Adipocyte (in vitro differentiated cells): ENCODE results near the gene CYTH1.
A peak's percentile ranks its signal among the peaks of the same experiment; 100 is the strongest.

Source experiments
- DNase-seq: peaks from one replicate; pipeline ENCODE4 v3.0.0-alpha.2; 2015; ENCODE audit warnings: low read depth
- H3K27me3 ChIP-seq: replicated peaks from 2 replicates; pipeline ENCODE4 v1.7.0; 2013; ENCODE audit warnings: mild to moderate bottlenecking, low read length, moderate library complexity; ENCODE audit not compliant: control insufficient read depth, insufficient read depth
- H3K36me3 ChIP-seq: 2 replicates; pipeline ENCODE4 v1.7.0; 2013; ENCODE audit warnings: low read length, mild to moderate bottlenecking, moderate library complexity; ENCODE audit not compliant: control insufficient read depth, insufficient read depth, severe bottlenecking
- H3K4me1 ChIP-seq: 2 replicates; pipeline ENCODE4 v1.7.0; 2013; ENCODE audit warnings: mild to moderate bottlenecking, low read length, moderate library complexity; ENCODE audit not compliant: control insufficient read depth, insufficient read depth
- H3K4me3 ChIP-seq: 2 replicates; pipeline ENCODE4 v1.7.0; 2013; ENCODE audit warnings: mild to moderate bottlenecking, low read length, moderate library complexity
- H3K9ac ChIP-seq: 2 replicates; pipeline ENCODE4 v1.7.0; 2013; ENCODE audit warnings: mild to moderate bottlenecking, low read length, moderate library complexity
- H3K9me3 ChIP-seq: 2 replicates; pipeline ENCODE4 v1.7.0; 2013; ENCODE audit warnings: mild to moderate bottlenecking, low read length, moderate library complexity; ENCODE audit not compliant: control insufficient read depth

CYTH1 gene

DNA sequence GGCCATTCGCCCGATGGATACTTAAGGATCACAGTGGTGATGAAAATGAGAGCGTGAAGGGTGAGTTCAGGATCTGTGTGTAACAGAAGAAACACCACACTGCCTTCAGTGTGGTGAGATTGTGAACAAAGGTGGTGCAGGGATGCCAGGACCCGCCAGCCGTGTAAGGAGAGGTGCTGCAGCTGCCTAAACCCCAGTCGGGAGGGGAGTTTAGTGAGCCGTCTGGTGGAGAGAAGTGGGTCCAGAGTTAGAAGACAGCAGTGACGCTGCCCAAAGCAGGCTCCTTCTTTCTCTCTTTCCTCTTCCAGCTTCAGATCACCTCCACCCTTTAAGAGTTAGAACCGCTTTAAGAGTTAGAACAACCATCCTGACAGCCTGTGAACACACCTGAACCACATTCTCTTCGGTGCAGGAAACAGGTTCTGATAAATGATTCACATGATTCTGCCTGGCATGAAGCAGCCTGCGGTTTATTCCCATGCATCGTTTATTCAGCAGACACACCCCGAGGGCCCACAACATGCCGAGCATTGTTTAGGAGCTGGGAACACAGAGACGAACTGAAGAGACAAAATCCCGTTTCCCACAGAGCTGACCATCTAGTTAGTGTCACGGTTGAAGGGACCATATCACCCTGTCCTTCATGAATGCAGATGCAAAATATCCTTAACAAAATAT lies 120.8 kb downstream of the CYTH1 start:
- H3K4me3 ChIP-seq = no peak overlapping the region
- peak; percentile 78 for DNase-seq
- H3K9me3 ChIP-seq = no peaks in the 10 kb centered on the region
- H3K9ac ChIP-seq = no peak overlapping the region
- H3K4me1 ChIP-seq = peaks cover 3% of the 10 kb centered on the region
- H3K36me3 ChIP-seq = no peaks in the 10 kb centered on the region
- peaks cover 13% of the 10 kb centered on the region for H3K27me3 ChIP-seq

- Histone ChIP-seq H3K4me1 (no peaks in the 10 kb centered on the region), H3K27me3 (peaks cover 18% of the 10 kb centered on the region), H3K4me3 (no peak overlapping the region), H3K36me3 (no peaks in the 10 kb centered on the region), H3K9ac (no peak overlapping the region), H3K9me3 (no peaks in the 10 kb centered on the region)
- no peak for DNase-seq
Measured at GRCh38 chr17:78659546-78659945, 122.5 kb downstream of the CYTH1 start.

DNA sequence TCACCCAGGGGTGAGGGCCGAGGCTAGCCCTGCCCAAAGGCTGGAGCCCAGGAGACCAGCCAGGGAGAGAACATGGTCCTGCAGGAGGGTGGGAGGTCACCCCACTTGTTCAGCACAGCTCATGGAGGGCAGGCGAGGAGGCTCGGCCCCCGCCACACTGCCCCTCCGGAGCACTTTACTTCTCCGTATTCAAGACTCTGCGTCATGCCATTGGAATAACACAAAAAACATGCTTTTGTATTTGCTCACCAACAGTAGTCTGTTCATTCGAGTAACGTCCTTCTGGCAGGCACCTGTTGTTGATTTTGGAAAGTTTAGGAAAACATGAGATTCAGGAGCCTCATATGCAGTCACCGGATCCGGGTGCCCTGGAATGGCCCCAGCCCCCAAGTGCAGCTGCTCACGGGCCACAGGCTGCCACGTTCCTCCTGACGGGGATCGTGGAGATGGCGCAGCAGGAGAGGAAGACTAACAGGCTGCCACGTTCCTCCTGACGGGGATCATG lies 123.7 kb downstream of the CYTH1 start:
- Histone ChIP-seq H3K4me3 (no peak overlapping the region), H3K9me3 (no peaks in the 10 kb centered on the region), H3K27me3 (peaks cover 18% of the 10 kb centered on the region), H3K4me1 (peaks cover 10% of the 10 kb centered on the region), H3K36me3 (no peaks in the 10 kb centered on the region), H3K9ac (no peak overlapping the region)
- peak; percentile 77 for DNase-seq

GRCh38 chr17:78655251-78655940 lies 126.7 kb downstream of the CYTH1 start:
- no peak overlapping the region for H3K9ac ChIP-seq
- H3K4me3 ChIP-seq = no peak overlapping the region
- no peak for DNase-seq
- H3K4me1 ChIP-seq = peaks cover 15% of the 10 kb centered on the region
- no peaks in the 10 kb centered on the region for H3K36me3 ChIP-seq
- H3K27me3 ChIP-seq = peaks cover 18% of the 10 kb centered on the region
- no peaks in the 10 kb centered on the region for H3K9me3 ChIP-seq

DNA sequence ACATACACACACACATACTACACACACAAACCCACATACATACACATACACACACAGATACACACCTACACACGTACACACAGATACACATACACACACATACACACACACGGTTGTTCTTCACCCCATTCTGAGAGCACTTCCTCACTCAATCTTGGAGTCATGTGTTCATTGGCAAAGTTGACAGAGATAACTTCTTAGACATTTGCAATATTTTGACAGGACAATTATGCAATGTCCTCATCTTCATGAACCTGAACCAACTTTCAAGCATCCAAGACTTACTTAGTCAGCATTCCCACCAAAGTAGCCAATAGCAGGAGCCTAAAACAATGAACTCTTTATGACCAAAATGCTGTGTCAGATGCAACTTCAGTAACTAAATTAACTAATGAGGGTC lies 127.7 kb downstream of the CYTH1 start:
- H3K9me3 ChIP-seq = no peaks in the 10 kb centered on the region
- H3K27me3 ChIP-seq = peaks cover 15% of the 10 kb centered on the region
- no peak overlapping the region for H3K4me3 ChIP-seq
- H3K4me1 ChIP-seq = peaks cover 15% of the 10 kb centered on the region
- H3K9ac ChIP-seq = no peak overlapping the region
- DNase-seq = no peak
- no peaks in the 10 kb centered on the region for H3K36me3 ChIP-seq

- Histone ChIP-seq H3K9ac (no peak overlapping the region), H3K9me3 (peaks cover 3% of the 10 kb centered on the region), H3K4me3 (no peak overlapping the region), H3K36me3 (no peaks in the 10 kb centered on the region), H3K27me3 (peaks cover 11% of the 10 kb centered on the region), H3K4me1 (peaks cover 15% of the 10 kb centered on the region)
- DNase-seq = peak; percentile 49
Measured at GRCh38 chr17:78653382-78653781, 128.7 kb downstream of the CYTH1 start.

DNA sequence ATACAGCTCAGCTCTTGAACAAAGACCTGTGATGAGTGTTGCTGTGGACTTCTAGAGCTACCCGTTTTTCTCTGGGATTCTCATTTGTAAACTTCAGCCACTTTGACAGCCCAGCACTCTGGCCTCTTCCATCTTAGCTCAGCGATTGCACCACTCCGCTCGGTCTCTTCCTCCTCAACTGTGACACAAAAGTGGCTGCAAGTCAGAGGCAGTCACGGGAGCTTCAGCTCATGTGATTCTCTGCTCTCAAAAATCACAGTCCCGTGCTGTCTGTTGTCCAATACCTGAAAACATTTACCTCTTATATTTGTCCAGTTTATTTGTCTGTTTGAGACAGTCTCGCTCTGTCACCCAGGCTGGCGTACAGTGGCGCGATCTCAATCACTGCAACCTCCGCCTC lies 129.2 kb downstream of the CYTH1 start:
- DNase-seq = no peak
- H3K27me3 ChIP-seq = peaks cover 6% of the 10 kb centered on the region
- peaks cover 15% of the 10 kb centered on the region for H3K4me1 ChIP-seq
- no peak overlapping the region for H3K4me3 ChIP-seq
- no peaks in the 10 kb centered on the region for H3K36me3 ChIP-seq
- no peak overlapping the region for H3K9ac ChIP-seq
- H3K9me3 ChIP-seq = peaks cover 6% of the 10 kb centered on the region

DNA sequence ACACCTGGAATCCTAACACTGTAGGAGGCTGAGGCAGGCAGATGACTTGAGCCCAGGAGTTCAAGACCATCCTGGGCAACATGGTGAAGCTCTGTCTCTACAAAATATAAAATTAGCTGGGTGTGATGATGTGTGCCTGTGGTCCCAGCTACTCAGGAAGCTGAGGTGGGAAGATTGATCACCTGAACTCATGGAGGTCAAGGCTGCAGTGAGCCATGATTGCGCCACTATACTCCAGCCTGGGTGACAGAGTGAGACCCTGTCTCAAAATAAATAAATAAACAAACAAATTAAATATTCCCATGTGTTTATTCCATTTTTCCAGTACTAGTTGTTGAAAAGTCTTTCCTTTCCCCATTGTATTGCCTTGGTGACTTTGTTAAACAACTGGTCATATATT lies 130.0 kb downstream of the CYTH1 start:
- H3K27me3 ChIP-seq = peaks cover 6% of the 10 kb centered on the region
- H3K36me3 ChIP-seq = no peaks in the 10 kb centered on the region
- DNase-seq = no peak
- peaks cover 6% of the 10 kb centered on the region for H3K9me3 ChIP-seq
- H3K4me1 ChIP-seq = peaks cover 15% of the 10 kb centered on the region
- H3K9ac ChIP-seq = no peak overlapping the region
- no peak overlapping the region for H3K4me3 ChIP-seq

DNA sequence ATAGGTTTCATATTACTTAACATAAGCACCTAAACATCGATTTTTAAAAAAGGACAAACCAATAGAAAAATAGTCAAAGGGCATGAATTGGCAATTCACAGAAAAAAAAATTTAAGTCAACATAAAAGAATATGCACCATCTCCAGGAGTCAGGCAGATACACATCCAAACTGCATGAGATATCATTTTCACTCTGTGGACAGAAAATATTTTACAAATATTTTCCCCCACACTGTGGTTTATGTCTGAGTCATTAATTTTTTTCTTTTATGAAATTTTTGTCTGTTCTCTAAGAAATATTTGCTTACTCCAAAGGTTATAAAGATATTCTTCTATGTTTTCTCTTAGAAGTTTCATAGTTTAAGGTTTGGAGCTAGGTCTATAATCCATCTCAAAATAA lies 130.5 kb downstream of the CYTH1 start:
- Histone ChIP-seq H3K4me3 (no peak overlapping the region), H3K9me3 (peaks cover 6% of the 10 kb centered on the region), H3K4me1 (peaks cover 15% of the 10 kb centered on the region), H3K9ac (no peak overlapping the region), H3K27me3 (peaks cover 6% of the 10 kb centered on the region), H3K36me3 (no peaks in the 10 kb centered on the region)
- peak; percentile 58 for DNase-seq

- peaks cover under 1% of the 10 kb centered on the region for H3K27me3 ChIP-seq
- H3K9ac ChIP-seq = no peak overlapping the region
- no peaks in the 10 kb centered on the region for H3K36me3 ChIP-seq
- DNase-seq = no peak
- peaks cover 6% of the 10 kb centered on the region for H3K9me3 ChIP-seq
- H3K4me1 ChIP-seq = peaks cover 15% of the 10 kb centered on the region
- H3K4me3 ChIP-seq = no peak overlapping the region
Measured at GRCh38 chr17:78650093-78650715, 131.9 kb downstream of the CYTH1 start.

- Histone ChIP-seq H3K4me3 (no peak overlapping the region), H3K36me3 (no peaks in the 10 kb centered on the region), H3K9ac (no peak overlapping the region), H3K9me3 (peaks cover 6% of the 10 kb centered on the region), H3K27me3 (no peaks in the 10 kb centered on the region), H3K4me1 (peaks cover 5% of the 10 kb centered on the region)
- DNase-seq = no peak
Measured at GRCh38 chr17:78648293-78648692, 133.8 kb downstream of the CYTH1 start.
